HEK293 (cell line): ENCODE data around the gene OR9K2.

Experiments
- CTCF ChIA-PET: fragments of 350-600 bp; formaldehyde crosslinking; extraction: SDS; loops from one replicate; lab custom pipeline; 2021; ENCODE audit warnings: antibody characterized with exemption; lab: Yijun Ruan, JAX
- POLR2A ChIA-PET: fragments of 300-600 bp; formaldehyde crosslinking; extraction: SDS; loops from one replicate; lab custom pipeline; 2020; ENCODE audit warnings: antibody characterized with exemption, inconsistent platforms; lab: Yijun Ruan, JAX
- H3K27ac ChIP-seq: fragments of 200-500 bp; sonication (Bioruptor generic); 2 replicates; pipeline ENCODE4 v1.5.1; 2014; ENCODE audit warnings: low read depth, low read length, control low read depth, inconsistent platforms; ENCODE audit errors: extremely low read depth
- H3K36me3 ChIP-seq, 2 experiments: fragments of 200-500 bp in 1 of 2; sonication (Bioruptor generic) in 1 of 2; 1 replicate in 1 of 2; 2 replicates in 1 of 2; pipeline ENCODE4 v1.5.1; 2014 to 2017; ENCODE audit warnings: inconsistent platforms in 2 of 2, low read length in 2 of 2; ENCODE audit not compliant: control insufficient read depth in 2 of 2, insufficient read depth in 1 of 2
- H3K4me1 ChIP-seq: fragments of 200-500 bp; sonication (Bioruptor generic); 2 replicates; pipeline ENCODE4 v1.5.1; 2014; ENCODE audit warnings: mild to moderate bottlenecking, low read length, inconsistent platforms; ENCODE audit not compliant: control insufficient read depth, insufficient read depth
- H3K4me3 ChIP-seq: 2 replicates; pipeline ENCODE4 v1.5.1; 2011; ENCODE audit warnings: low read depth, mild to moderate bottlenecking, control low read depth, low read length, moderate library complexity
- H3K9me3 ChIP-seq: fragments of 200-500 bp; sonication (Bioruptor generic); 2 replicates; pipeline ENCODE4 v1.5.1; 2014; ENCODE audit warnings: low read depth, low read length, inconsistent platforms; ENCODE audit not compliant: control insufficient read depth, insufficient read depth
- IKZF3 ChIP-seq: fragments of 450-650 bp; IDR thresholded peaks from 2 replicates; pipeline ENCODE4 v1.5.0; 2018; ENCODE audit warnings: missing biosample characterization, mild to moderate bottlenecking, missing genetic modification characterization, moderate library complexity
- MYNN ChIP-seq: fragments of 450-650 bp; formaldehyde crosslinking; IDR thresholded peaks from 2 replicates; pipeline ENCODE4 v1.5.1; 2016; ENCODE audit warnings: missing biosample characterization, missing genetic modification characterization, borderline replicate concordance
- OVOL3 ChIP-seq: fragments of 450-650 bp; formaldehyde crosslinking; IDR thresholded peaks from 2 replicates; pipeline ENCODE4 v1.5.1; 2016; ENCODE audit warnings: missing biosample characterization, missing genetic modification characterization
- TCF7L2 ChIP-seq: IDR thresholded peaks from 2 replicates; pipeline ENCODE4 v1.6.1; 2011; ENCODE audit warnings: low read depth, mild to moderate bottlenecking, inconsistent platforms, low read length, moderate library complexity, borderline replicate concordance
- ZNF239 ChIP-seq: fragments of 450-650 bp; formaldehyde crosslinking; IDR thresholded peaks from 2 replicates; pipeline ENCODE4 v1.5.1; 2016; ENCODE audit warnings: missing biosample characterization, missing genetic modification characterization
- ZNF248 ChIP-seq: fragments of 450-650 bp; formaldehyde crosslinking; IDR thresholded peaks from 2 replicates; pipeline ENCODE4 v1.5.1; 2017; ENCODE audit warnings: missing biosample characterization, missing genetic modification characterization
- ZNF324 ChIP-seq: fragments of 450-650 bp; formaldehyde crosslinking; IDR thresholded peaks from 2 replicates; pipeline ENCODE4 v1.5.1; 2016; ENCODE audit warnings: missing biosample characterization, missing genetic modification characterization
- ZNF354C ChIP-seq: fragments of 450-650 bp; formaldehyde crosslinking; IDR thresholded peaks from 2 replicates; pipeline ENCODE4 v1.5.1; 2016; ENCODE audit warnings: missing biosample characterization, missing genetic modification characterization, low read depth, borderline replicate concordance
- ZNF529 ChIP-seq: fragments of 450-650 bp; formaldehyde crosslinking; IDR thresholded peaks from 2 replicates; pipeline ENCODE4 v1.5.1; 2017; ENCODE audit warnings: missing genetic modification characterization, missing biosample characterization; ENCODE audit not compliant: insufficient replicate concordance
- ZNF555 ChIP-seq: fragments of 450-650 bp; formaldehyde crosslinking; conservative IDR thresholded peaks from 2 replicates; pipeline ENCODE4 v1.5.1; 2017; ENCODE audit warnings: missing biosample characterization, mild to moderate bottlenecking, missing genetic modification characterization, inconsistent platforms
- ZNF610 ChIP-seq: fragments of 450-650 bp; formaldehyde crosslinking; IDR thresholded peaks from 2 replicates; pipeline ENCODE4 v1.5.1; 2016; ENCODE audit warnings: missing biosample characterization, missing genetic modification characterization, borderline replicate concordance
- ZNF629 ChIP-seq: fragments of 450-650 bp; formaldehyde crosslinking; IDR thresholded peaks from 2 replicates; pipeline ENCODE4 v1.5.1; 2017; ENCODE audit warnings: missing biosample characterization, missing genetic modification characterization
- TF ChIP-seq, protein P1 (sequence below): fragments of 450-650 bp; formaldehyde crosslinking; IDR thresholded peaks from 2 replicates; pipeline ENCODE4 v1.5.1; 2016; ENCODE audit warnings: missing biosample characterization, missing genetic modification characterization
- TF ChIP-seq, protein P2 (sequence below): fragments of 450-650 bp; formaldehyde crosslinking; IDR thresholded peaks from 2 replicates; pipeline ENCODE4 v1.5.1; 2017; ENCODE audit warnings: missing biosample characterization, missing genetic modification characterization
- TF ChIP-seq, protein P3 (sequence below): fragments of 450-650 bp; formaldehyde crosslinking; IDR thresholded peaks from 2 replicates; pipeline ENCODE4 v1.5.1; 2016; ENCODE audit warnings: missing biosample characterization, missing genetic modification characterization
- TF ChIP-seq, protein P4 (sequence below): fragments of 450-650 bp; formaldehyde crosslinking; IDR thresholded peaks from 2 replicates; pipeline ENCODE4 v1.5.1; 2016; ENCODE audit warnings: missing biosample characterization, missing genetic modification characterization
- TF ChIP-seq, protein P5 (sequence below): fragments of 450-650 bp; formaldehyde crosslinking; IDR thresholded peaks from 2 replicates; pipeline ENCODE4 v1.5.1; 2017; ENCODE audit warnings: missing biosample characterization, missing genetic modification characterization
- TF ChIP-seq, protein P6 (sequence below): fragments of 450-650 bp; formaldehyde crosslinking; IDR thresholded peaks from 2 replicates; pipeline ENCODE4 v1.5.1; 2016; ENCODE audit warnings: missing biosample characterization, missing genetic modification characterization

Gene OR9K2, protein sequence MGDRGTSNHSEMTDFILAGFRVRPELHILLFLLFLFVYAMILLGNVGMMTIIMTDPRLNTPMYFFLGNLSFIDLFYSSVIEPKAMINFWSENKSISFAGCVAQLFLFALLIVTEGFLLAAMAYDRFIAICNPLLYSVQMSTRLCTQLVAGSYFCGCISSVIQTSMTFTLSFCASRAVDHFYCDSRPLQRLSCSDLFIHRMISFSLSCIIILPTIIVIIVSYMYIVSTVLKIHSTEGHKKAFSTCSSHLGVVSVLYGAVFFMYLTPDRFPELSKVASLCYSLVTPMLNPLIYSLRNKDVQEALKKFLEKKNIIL

DNA sequence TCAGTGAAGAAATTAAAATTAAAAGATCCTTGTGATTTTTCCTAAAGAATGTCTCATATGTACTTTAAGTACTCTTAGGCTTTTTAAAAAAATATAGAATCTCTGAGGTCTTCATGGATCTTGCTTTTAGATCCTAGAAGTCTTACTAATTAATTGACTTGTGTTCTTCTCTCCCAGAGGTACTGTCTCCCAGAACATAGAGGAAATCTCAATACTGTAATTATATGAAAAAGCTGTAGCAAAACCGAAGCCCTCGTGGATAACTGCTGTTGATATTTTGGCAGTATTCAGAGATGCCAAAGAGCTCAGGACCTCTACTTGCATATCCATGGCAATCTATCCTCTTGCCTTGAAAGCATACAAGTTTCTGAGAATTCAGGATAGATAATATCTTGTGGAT, at the start of gene OR9K2:
OR9K2 (plus strand) TSS at position 301 of the 400 bp plus-strand sequence. CDS start 3,429 bp downstream, outside the sequence.
- Histone ChIP-seq H3K36me3 (no peaks in the 10 kb centered on the region), H3K4me3 (no peak within 1 kb of the TSS), H3K9me3 (no peaks in the 10 kb centered on the region), H3K4me1 (no peaks in the 10 kb centered on the region), H3K27ac (no peak within 1 kb of the TSS)
- ChIA-PET CTCF (no interaction called here), POLR2A (no interaction called here)
- TF ChIP-seq, protein P1, sequence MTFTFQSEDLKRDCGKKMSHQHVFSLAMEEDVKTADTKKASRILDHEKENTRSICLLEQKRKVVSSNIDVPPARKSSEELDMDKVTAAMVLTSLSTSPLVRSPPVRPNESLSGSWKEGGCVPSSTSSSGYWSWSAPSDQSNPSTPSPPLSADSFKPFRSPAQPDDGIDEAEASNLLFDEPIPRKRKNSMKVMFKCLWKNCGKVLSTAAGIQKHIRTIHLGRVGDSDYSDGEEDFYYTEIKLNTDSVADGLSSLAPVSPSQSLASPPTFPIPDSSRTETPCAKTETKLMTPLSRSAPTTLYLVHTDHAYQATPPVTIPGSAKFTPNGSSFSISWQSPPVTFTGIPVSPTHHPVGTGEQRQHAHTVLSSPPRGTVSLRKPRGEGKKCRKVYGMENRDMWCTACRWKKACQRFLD (tag by site-specific recombination) = no peak
- TF ChIP-seq ZNF354C (tag by site-specific recombination) (no peak), TCF7L2 (no peak), ZNF629 (tag by site-specific recombination) (no peak), IKZF3 (tag by site-specific recombination) (no peak), ZNF555 (tag by site-specific recombination) (no peak), ZNF324 (tag by site-specific recombination) (no peak), ZNF529 (tag by site-specific recombination) (no peak), MYNN (tag by site-specific recombination) (no peak), OVOL3 (tag by site-specific recombination) (no peak), ZNF248 (tag by site-specific recombination) (no peak), ZNF610 (tag by site-specific recombination) (no peak), ZNF239 (no peak)
- TF ChIP-seq, protein P2, sequence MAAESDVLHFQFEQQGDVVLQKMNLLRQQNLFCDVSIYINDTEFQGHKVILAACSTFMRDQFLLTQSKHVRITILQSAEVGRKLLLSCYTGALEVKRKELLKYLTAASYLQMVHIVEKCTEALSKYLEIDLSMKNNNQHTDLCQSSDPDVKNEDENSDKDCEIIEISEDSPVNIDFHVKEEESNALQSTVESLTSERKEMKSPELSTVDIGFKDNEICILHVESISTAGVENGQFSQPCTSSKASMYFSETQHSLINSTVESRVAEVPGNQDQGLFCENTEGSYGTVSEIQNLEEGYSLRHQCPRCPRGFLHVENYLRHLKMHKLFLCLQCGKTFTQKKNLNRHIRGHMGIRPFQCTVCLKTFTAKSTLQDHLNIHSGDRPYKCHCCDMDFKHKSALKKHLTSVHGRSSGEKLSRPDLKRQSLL (tag by site-specific recombination) = no peak
- TF ChIP-seq, protein P3, sequence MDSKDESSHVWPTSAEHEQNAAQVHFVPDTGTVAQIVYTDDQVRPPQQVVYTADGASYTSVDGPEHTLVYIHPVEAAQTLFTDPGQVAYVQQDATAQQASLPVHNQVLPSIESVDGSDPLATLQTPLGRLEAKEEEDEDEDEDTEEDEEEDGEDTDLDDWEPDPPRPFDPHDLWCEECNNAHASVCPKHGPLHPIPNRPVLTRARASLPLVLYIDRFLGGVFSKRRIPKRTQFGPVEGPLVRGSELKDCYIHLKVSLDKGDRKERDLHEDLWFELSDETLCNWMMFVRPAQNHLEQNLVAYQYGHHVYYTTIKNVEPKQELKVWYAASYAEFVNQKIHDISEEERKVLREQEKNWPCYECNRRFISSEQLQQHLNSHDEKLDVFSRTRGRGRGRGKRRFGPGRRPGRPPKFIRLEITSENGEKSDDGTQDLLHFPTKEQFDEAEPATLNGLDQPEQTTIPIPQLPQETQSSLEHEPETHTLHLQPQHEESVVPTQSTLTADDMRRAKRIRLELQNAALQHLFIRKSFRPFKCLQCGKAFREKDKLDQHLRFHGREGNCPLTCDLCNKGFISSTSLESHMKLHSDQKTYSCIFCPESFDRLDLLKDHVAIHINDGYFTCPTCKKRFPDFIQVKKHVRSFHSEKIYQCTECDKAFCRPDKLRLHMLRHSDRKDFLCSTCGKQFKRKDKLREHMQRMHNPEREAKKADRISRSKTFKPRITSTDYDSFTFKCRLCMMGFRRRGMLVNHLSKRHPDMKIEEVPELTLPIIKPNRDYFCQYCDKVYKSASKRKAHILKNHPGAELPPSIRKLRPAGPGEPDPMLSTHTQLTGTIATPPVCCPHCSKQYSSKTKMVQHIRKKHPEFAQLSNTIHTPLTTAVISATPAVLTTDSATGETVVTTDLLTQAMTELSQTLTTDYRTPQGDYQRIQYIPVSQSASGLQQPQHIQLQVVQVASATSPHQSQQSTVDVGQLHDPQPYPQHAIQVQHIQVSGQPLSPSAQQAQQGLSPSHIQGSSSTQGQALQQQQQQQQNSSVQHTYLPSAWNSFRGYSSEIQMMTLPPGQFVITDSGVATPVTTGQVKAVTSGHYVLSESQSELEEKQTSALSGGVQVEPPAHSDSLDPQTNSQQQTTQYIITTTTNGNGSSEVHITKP = no peak
- TF ChIP-seq, protein P4, sequence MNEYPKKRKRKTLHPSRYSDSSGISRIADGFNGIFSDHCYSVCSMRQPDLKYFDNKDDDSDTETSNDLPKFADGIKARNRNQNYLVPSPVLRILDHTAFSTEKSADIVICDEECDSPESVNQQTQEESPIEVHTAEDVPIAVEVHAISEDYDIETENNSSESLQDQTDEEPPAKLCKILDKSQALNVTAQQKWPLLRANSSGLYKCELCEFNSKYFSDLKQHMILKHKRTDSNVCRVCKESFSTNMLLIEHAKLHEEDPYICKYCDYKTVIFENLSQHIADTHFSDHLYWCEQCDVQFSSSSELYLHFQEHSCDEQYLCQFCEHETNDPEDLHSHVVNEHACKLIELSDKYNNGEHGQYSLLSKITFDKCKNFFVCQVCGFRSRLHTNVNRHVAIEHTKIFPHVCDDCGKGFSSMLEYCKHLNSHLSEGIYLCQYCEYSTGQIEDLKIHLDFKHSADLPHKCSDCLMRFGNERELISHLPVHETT (tag by site-specific recombination) = no peak
- TF ChIP-seq, protein P5, sequence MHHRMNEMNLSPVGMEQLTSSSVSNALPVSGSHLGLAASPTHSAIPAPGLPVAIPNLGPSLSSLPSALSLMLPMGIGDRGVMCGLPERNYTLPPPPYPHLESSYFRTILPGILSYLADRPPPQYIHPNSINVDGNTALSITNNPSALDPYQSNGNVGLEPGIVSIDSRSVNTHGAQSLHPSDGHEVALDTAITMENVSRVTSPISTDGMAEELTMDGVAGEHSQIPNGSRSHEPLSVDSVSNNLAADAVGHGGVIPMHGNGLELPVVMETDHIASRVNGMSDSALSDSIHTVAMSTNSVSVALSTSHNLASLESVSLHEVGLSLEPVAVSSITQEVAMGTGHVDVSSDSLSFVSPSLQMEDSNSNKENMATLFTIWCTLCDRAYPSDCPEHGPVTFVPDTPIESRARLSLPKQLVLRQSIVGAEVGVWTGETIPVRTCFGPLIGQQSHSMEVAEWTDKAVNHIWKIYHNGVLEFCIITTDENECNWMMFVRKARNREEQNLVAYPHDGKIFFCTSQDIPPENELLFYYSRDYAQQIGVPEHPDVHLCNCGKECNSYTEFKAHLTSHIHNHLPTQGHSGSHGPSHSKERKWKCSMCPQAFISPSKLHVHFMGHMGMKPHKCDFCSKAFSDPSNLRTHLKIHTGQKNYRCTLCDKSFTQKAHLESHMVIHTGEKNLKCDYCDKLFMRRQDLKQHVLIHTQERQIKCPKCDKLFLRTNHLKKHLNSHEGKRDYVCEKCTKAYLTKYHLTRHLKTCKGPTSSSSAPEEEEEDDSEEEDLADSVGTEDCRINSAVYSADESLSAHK (tag by site-specific recombination) = no peak
- TF ChIP-seq, protein P6, sequence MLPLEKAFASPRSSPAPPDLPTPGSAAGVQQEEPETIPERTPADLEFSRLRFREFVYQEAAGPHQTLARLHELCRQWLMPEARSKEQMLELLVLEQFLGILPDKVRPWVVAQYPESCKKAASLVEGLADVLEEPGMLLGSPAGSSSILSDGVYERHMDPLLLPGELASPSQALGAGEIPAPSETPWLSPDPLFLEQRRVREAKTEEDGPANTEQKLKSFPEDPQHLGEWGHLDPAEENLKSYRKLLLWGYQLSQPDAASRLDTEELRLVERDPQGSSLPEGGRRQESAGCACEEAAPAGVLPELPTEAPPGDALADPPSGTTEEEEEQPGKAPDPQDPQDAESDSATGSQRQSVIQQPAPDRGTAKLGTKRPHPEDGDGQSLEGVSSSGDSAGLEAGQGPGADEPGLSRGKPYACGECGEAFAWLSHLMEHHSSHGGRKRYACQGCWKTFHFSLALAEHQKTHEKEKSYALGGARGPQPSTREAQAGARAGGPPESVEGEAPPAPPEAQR (tag by site-specific recombination) = no peak
